GM23338 (cell line): Measurements from ENCODE around the gene ABCC9. TPM values are rescaled to one million over a fixed set of nuclear protein-coding genes. Genes with fewer than 3 reads are reported as not detected.

Experiments used
- ATAC-seq: fragments of 200-7000 bp; cut with Tn5 transposase; 3 replicates; pipeline ENCODE4 v1.9.1; 2020
- DNase-seq: peaks from one replicate; pipeline ENCODE4 v3.0.0-alpha.2; 2015; ENCODE audit warnings: low spot score
- H2AFZ ChIP-seq: fragments of 200-600 bp; sonication (generic); 2 replicates; pipeline ENCODE4 v1.8.0; 2016; ENCODE audit warnings: antibody characterized with exemption, mild to moderate bottlenecking, moderate library complexity
- H3F3A ChIP-seq: fragments of 200-600 bp; sonication (generic); replicated peaks from 2 replicates; pipeline ENCODE4 v1.8.0; 2017; ENCODE audit warnings: antibody characterized with exemption, mixed run types, low read depth
- H3K27ac ChIP-seq: fragments of 200-600 bp; sonication (generic); 2 replicates; pipeline ENCODE4 v1.6.1; 2016; ENCODE audit warnings: low read depth
- H3K27me3 ChIP-seq: fragments of 200-600 bp; sonication (generic); 2 replicates; pipeline ENCODE4 v1.8.0; 2016; ENCODE audit warnings: mild to moderate bottlenecking, mixed run types, moderate library complexity; ENCODE audit not compliant: insufficient read depth
- H3K36me3 ChIP-seq: fragments of 200-600 bp; sonication (generic); 2 replicates; pipeline ENCODE4 v1.8.0; 2016; ENCODE audit warnings: mild to moderate bottlenecking; ENCODE audit not compliant: insufficient read depth
- H3K4me1 ChIP-seq: fragments of 200-600 bp; sonication (generic); 2 replicates; pipeline ENCODE4 v1.8.0; 2016; ENCODE audit warnings: mild to moderate bottlenecking, moderate library complexity; ENCODE audit not compliant: insufficient read depth
- H3K4me2 ChIP-seq: fragments of 200-600 bp; sonication (generic); 2 replicates; pipeline ENCODE4 v1.7.1; 2017; ENCODE audit warnings: mixed run types
- H3K4me3 ChIP-seq: fragments of 200-600 bp; sonication (generic); 2 replicates; pipeline ENCODE4 v1.6.1; 2016; ENCODE audit warnings: mixed run types
- H3K79me2 ChIP-seq: fragments of 200-600 bp; sonication (generic); replicated peaks from 2 replicates; pipeline ENCODE4 v1.8.0; 2017; ENCODE audit warnings: mild to moderate bottlenecking; ENCODE audit not compliant: insufficient read depth
- H3K9me2 ChIP-seq: fragments of 200-600 bp; sonication (generic); 2 replicates; pipeline ENCODE4 v1.8.0; 2017; ENCODE audit not compliant: insufficient read depth
- H4K20me1 ChIP-seq: fragments of 200-600 bp; sonication (generic); replicated peaks from 2 replicates; pipeline ENCODE4 v1.8.0; 2017; ENCODE audit warnings: mild to moderate bottlenecking; ENCODE audit not compliant: insufficient read depth
- H3K27ac Mint-ChIP-seq: 2 replicates; pipeline ENCODE4 v1.8.0; 2020; ENCODE audit warnings: inconsistent platforms, mild to moderate bottlenecking, moderate library complexity, mixed read lengths
- H3K27me3 Mint-ChIP-seq: 3 replicates; pipeline ENCODE4 v1.8.0; 2022; ENCODE audit warnings: low read depth, mild to moderate bottlenecking, moderate library complexity, mixed read lengths, inconsistent platforms; ENCODE audit not compliant: insufficient read depth, poor library complexity
- H3K36me3 Mint-ChIP-seq: 3 replicates; pipeline ENCODE4 v1.8.0; 2021; ENCODE audit warnings: low read depth, mild to moderate bottlenecking, inconsistent platforms, moderate library complexity, mixed read lengths
- H3K4me1 Mint-ChIP-seq: 3 replicates; pipeline ENCODE4 v1.8.0; 2020; ENCODE audit warnings: mild to moderate bottlenecking, inconsistent platforms, mixed read lengths
- H3K4me3 Mint-ChIP-seq: 3 replicates; pipeline ENCODE4 v1.8.0; 2021; ENCODE audit warnings: moderate library complexity, mild to moderate bottlenecking, inconsistent platforms, mixed read lengths
- H3K9me3 Mint-ChIP-seq: 3 replicates; pipeline ENCODE4 v1.8.0; 2020; ENCODE audit warnings: moderate library complexity, mild to moderate bottlenecking, inconsistent platforms, mixed read lengths
- CREB1 ChIP-seq: fragments of 250-450 bp; sonication (Bioruptor Pico); IDR thresholded peaks from 2 replicates; pipeline ENCODE4 v1.5.0; 2020; ENCODE audit warnings: low read depth, mild to moderate bottlenecking, moderate library complexity
- CTCF ChIP-seq, 2 experiments: fragments of 200-600 bp in 1 of 2; sonication (generic) in 1 of 2; conservative IDR thresholded peaks; 2 replicates each; pipeline versions ENCODE4 v1.5.1 to v1.6.1; 2016 to 2017; ENCODE audit warnings: antibody characterized with exemption in 2 of 2, low read depth in 2 of 2, mild to moderate bottlenecking in 2 of 2, moderate library complexity in 1 of 2
- EZH2 ChIP-seq: fragments of 200-600 bp; sonication (generic); IDR thresholded peaks from one replicate; pipeline ENCODE4 v1.8.0; 2017; ENCODE audit warnings: antibody characterized with exemption, mild to moderate bottlenecking, low read depth; ENCODE audit not compliant: unreplicated experiment
- POLR2AphosphoS5 ChIP-seq: IDR thresholded peaks from 2 replicates; pipeline ENCODE4 v1.6.1; 2016; ENCODE audit warnings: antibody characterized with exemption, low read depth
- STAT1 ChIP-seq: IDR thresholded peaks from one replicate; pipeline ENCODE4 v1.6.1; 2016; ENCODE audit warnings: antibody characterized with exemption; ENCODE audit not compliant: unreplicated experiment
- ZNF114 ChIP-seq: fragments of 250-450 bp; sonication (Bioruptor Pico); IDR thresholded peaks from 2 replicates; pipeline ENCODE4 v1.5.0; 2020; ENCODE audit warnings: mild to moderate bottlenecking, moderate library complexity
- ZNF331 ChIP-seq: fragments of 250-450 bp; sonication (Bioruptor Pico); IDR thresholded peaks from 2 replicates; pipeline ENCODE4 v1.5.0; 2020; ENCODE audit warnings: low read depth, mild to moderate bottlenecking, moderate library complexity
- ZNF462 ChIP-seq: fragments of 250-450 bp; sonication (Bioruptor Pico); IDR thresholded peaks from 2 replicates; pipeline ENCODE4 v1.5.0; 2020; ENCODE audit warnings: mild to moderate bottlenecking, moderate library complexity
- polyA plus RNA-seq: library from polyadenylated mRNA; unstranded; fragments of >200 nt; fragmentation: Nextera tagmentation; extraction: Ambion mirVana; gene quantifications from 2 replicates; pipeline ENCODE4 v1.2.1, GENCODE V29; 2016
- total RNA-seq: library from RNA; depleted of rRNA; stranded (reverse); fragments of >200 nt; shearing (Covaris generic); gene quantifications from 2 replicates; pipeline ENCODE4 v1.2.3, GENCODE V29; 2014
- TF ChIP-seq, protein P1 (sequence below): IDR thresholded peaks from 2 replicates; pipeline ENCODE4 v1.6.1; 2016; ENCODE audit warnings: antibody characterized with exemption
- TF ChIP-seq, protein P2 (sequence below): IDR thresholded peaks from one replicate; pipeline ENCODE4 v1.6.1; 2018; ENCODE audit warnings: antibody characterized with exemption; ENCODE audit not compliant: unreplicated experiment

ABCC9 gene
- total and polyA plus RNA-seq, 2 experiments from 2014 or later = not detected

- TF ChIP-seq, protein P1, sequence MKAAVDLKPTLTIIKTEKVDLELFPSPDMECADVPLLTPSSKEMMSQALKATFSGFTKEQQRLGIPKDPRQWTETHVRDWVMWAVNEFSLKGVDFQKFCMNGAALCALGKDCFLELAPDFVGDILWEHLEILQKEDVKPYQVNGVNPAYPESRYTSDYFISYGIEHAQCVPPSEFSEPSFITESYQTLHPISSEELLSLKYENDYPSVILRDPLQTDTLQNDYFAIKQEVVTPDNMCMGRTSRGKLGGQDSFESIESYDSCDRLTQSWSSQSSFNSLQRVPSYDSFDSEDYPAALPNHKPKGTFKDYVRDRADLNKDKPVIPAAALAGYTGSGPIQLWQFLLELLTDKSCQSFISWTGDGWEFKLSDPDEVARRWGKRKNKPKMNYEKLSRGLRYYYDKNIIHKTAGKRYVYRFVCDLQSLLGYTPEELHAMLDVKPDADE = no peak
- TF ChIP-seq CREB1 (CRISPR knock-in tag) (no peak), ZNF462 (no peak), POLR2AphosphoS5 (no peak), EZH2 (no peak), ZNF114 (CRISPR knock-in tag) (no peak), ZNF331 (CRISPR knock-in tag) (no peak)
Measured at GRCh38 chr12:21773806-21774205, 167.4 kb downstream of the ABCC9 start (continued).

GRCh38 chr12:21773263-21773741 lies 167.9 kb downstream of the ABCC9 start:
- peak; percentile 88 for ATAC-seq
- H3K9me3 Mint-ChIP-seq = no peaks in the 10 kb centered on the region
- H3K4me1 Mint-ChIP-seq = peaks cover 12% of the 10 kb centered on the region
- Histone ChIP-seq H3K27me3 (peaks cover 32% of the 10 kb centered on the region), H3K4me1 (peaks cover 8% of the 10 kb centered on the region), H4K20me1 (no peaks in the 10 kb centered on the region), H3K27ac (no peak overlapping the region), H3K36me3 (no peaks in the 10 kb centered on the region), H3K9me2 (no peaks in the 10 kb centered on the region), H3K79me2 (no peaks in the 10 kb centered on the region), H2AFZ (peak overlapping the region; percentile 80), H3K4me2 (peak overlapping the region; percentile 89), H3F3A (no peaks in the 10 kb centered on the region), H3K4me3 (peak overlapping the region; percentile 74)
- no peak overlapping the region for H3K27ac Mint-ChIP-seq
- H3K4me3 Mint-ChIP-seq = peak overlapping the region; percentile 69
- DNase-seq = peak; percentile 87
- peaks cover 9% of the 10 kb centered on the region for H3K27me3 Mint-ChIP-seq
- no peaks in the 10 kb centered on the region for H3K36me3 Mint-ChIP-seq
- TF ChIP-seq STAT1 = no peak
- TF ChIP-seq CTCF (conservative IDR thresholded peaks at IDR 0.05; ENCODE audit: low read depth in 2 of 2) = peak; percentile 58 to 86
- TF ChIP-seq, protein P2, sequence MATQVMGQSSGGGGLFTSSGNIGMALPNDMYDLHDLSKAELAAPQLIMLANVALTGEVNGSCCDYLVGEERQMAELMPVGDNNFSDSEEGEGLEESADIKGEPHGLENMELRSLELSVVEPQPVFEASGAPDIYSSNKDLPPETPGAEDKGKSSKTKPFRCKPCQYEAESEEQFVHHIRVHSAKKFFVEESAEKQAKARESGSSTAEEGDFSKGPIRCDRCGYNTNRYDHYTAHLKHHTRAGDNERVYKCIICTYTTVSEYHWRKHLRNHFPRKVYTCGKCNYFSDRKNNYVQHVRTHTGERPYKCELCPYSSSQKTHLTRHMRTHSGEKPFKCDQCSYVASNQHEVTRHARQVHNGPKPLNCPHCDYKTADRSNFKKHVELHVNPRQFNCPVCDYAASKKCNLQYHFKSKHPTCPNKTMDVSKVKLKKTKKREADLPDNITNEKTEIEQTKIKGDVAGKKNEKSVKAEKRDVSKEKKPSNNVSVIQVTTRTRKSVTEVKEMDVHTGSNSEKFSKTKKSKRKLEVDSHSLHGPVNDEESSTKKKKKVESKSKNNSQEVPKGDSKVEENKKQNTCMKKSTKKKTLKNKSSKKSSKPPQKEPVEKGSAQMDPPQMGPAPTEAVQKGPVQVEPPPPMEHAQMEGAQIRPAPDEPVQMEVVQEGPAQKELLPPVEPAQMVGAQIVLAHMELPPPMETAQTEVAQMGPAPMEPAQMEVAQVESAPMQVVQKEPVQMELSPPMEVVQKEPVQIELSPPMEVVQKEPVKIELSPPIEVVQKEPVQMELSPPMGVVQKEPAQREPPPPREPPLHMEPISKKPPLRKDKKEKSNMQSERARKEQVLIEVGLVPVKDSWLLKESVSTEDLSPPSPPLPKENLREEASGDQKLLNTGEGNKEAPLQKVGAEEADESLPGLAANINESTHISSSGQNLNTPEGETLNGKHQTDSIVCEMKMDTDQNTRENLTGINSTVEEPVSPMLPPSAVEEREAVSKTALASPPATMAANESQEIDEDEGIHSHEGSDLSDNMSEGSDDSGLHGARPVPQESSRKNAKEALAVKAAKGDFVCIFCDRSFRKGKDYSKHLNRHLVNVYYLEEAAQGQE = no peak
- TF ChIP-seq CREB1 (CRISPR knock-in tag) = 0 out of 2 replicates have a peak, but pooled peaks have one; percentile 33
